Amniotic stem cell (primary cell): ENCODE data around the gene KLHDC7A.

Source experiments
- DNase-seq: peaks from one replicate; lab custom pipeline; 2025; lab: John Stamatoyannopoulos, UW

The KLHDC7A gene

GRCh38 chr1:18473195-18473815 is 7.4 kb upstream of the KLHDC7A start:
- DNase-seq, result no peak

- no peak for DNase-seq
These were observed 6.1 kb upstream of the KLHDC7A start for GRCh38 chr1:18474559-18475175.

GRCh38 chr1:18475234-18475905 is 5.4 kb upstream of the KLHDC7A start:
- no peak for DNase-seq

DNA sequence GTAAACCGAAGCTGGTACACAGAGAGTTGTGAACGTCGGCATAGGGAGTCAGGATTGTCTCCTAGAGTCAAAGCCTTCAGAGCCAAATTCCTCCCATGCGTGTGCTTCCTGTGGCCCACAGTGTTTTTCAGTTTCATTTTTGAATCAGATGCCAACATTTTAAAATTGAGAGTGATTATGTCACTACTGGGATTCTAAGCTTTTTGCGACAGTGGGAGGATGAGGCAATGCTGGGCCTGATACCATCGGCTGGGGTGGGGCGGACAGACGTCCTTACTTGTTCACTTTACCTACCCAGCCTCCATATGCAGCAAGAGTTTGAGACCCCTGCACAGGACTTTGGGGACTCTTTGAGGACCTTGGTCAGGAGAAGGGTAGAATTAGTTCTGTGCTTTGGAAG is 1.3 kb upstream of the KLHDC7A start:
- DNase-seq, result no peak

- DNase-seq, result no peak
These were observed 625 bp downstream of the KLHDC7A start for GRCh38 chr1:18481190-18481920.

GRCh38 chr1:18481921-18482701 is 1.4 kb downstream of the KLHDC7A start:
- DNase-seq, result no peak

- no peak for DNase-seq
These were observed 2.1 kb downstream of the KLHDC7A start for GRCh38 chr1:18482721-18483425.

DNA sequence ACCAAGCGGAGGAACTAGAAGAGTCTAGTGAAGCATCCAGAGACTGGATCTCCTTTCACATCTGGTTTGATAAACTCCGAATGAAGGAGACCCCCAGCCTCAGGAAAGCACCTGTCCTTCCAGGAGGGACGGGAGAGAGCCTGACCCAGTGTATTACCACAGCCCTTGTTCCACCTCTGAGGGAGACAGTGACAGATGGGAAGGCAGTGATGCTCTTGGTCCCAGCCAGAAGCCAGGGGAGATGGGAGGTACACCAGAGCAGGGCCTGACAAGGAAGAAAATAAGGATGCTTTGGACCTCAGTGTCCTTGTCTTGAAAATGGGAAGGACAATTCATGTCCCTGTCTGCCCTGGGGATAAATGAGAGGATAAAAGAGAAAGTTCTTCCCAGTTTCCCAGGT is 3.5 kb downstream of the KLHDC7A start:
- DNase-seq, result no peak

GRCh38 chr1:18484721-18485120 is 4.0 kb downstream of the KLHDC7A start:
- DNase-seq, result no peak

- DNase-seq, result no peak
These were observed 4.5 kb downstream of the KLHDC7A start for GRCh38 chr1:18485227-18485626.

GRCh38 chr1:18486195-18486594 is 5.5 kb downstream of the KLHDC7A start:
- DNase-seq, result no peak

- DNase-seq, result no peak
These were observed 8.8 kb downstream of the KLHDC7A start for GRCh38 chr1:18489417-18490143.

DNA sequence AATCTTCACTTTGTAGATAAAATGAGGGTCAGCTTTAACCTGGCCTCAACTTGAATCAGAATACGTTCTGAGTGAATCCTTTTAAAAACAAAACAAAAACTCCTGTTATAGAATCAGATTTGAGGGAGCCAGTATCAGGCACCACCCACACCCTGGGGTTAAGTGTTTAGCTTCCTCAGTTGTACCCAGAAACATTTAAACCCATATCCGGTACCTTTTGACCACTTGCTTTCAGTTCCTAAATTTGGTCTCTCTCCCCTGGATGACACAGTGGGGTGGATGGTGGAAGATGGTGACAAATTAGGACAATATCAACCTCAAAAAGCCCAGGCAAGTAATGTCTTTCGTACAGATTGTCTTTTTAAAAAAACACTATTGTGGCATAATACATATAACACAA is 10.4 kb downstream of the KLHDC7A start:
- DNase-seq, result no peak

DNA sequence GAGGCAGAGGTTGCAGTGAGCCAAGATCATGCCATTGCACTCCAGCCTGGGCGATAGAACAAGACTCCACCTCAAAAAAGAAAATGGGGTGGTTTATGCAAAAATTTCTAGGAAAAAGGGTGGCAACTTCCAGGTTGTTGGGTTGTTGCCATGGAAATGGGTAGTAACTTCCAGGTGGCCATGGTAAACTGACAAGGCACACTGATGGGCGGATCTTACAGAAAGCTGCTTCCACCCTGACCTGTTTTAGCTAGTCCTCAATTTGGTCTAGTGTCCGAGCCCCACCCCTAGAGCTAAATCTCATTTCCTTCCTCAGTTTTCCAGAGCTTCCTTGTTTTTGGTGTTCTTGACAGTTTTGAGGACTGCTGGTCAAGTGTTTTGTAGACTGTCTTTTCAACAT is 13.6 kb downstream of the KLHDC7A start:
- no peak for DNase-seq

- DNase-seq, result no peak
These were observed 14.9 kb downstream of the KLHDC7A start for GRCh38 chr1:18495635-18496034.

DNA sequence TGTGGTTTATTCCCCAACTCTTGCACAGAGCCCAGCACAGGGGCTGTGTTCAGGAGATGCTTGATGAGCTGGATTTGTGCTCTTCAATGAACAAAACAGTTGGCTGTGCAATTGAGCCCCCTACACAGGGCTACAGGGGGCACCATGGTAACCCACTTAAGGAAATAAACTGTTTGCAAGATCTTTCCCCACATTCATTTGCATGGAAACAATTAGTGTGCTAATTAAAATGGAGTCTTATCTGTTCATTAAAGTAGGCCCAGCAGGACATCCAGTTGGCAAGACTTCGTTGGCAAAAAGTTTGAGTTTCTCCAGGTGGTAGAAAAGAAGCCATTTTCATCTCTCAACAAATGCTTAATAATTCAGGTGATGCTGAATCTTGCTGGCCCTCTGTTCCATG is 15.3 kb downstream of the KLHDC7A start:
- DNase-seq, result no peak

DNA sequence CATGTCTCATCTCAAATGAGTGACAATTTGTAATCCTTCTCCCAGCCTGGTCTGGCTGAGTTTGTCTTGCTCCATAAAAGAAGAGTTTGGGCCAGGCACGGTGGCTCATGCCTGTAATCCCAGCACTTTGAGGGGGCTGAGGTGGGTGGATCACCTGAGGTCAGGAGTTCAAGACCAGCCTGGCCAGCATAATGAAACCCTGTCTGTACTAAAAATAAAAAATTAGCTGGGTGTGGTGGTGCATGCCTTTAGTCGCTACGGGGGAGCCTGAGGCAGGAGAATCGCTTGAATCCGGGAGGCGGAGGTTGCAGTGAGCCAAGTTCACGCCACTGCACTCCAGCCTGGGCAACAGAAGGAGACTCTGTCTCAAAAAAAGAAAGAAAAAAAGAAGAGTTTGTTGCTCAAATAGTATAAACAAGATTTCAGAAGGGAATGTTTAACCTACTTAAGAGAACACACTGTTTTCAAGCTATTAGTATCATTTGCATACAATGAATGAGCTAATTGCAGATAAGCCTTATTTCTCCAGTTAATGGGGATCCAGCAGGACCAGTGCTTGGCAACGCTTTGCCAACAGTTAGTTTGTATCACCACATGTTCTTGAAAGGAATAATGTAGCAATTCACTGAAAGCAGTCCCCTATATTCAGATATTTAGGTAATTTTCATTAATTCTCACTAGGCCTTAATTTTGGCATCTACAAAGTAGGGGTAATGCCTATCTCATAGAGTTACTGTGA is 15.9 kb downstream of the KLHDC7A start:
- no peak for DNase-seq

DNA sequence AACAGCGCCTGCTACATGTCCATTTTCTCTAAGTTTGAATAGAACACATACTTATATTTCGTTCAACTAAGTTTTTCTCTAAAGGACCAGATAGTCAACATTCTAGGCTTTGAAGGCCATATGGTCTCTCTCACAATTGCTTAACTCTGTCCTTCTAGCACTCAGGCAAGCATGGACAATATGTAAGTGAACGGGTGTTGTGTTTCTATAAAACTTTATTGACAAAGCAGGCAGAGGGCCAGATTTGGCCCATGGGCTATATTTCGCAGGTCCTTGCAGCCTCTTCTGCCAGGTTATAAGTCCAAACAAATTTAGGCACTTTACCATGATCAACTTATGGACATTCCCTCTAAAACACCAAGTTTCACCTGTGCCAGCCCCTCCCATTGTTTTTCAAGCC is 21.1 kb downstream of the KLHDC7A start:
- no peak for DNase-seq

GRCh38 chr1:18504609-18505008 is 23.9 kb downstream of the KLHDC7A start:
- DNase-seq, result no peak

DNA sequence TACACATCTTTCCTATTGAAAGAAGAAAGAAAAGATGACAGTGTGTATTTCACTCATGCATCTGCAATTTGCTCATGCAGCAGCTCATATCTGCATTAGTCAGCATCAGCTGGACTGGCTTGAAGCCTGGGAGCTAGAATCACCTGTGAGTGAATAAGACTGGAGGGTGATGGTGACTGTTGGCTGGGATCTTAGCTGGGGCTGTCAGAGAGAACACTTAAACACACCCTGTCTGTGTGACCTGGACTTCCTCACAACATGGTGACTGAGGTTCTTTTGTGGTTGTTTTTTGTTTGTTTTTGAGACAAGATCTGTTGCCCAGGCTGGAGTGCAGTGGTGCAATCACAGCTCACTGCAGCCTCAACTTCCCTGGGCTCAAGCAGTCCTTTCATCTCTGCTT is 24.9 kb downstream of the KLHDC7A start:
- DNase-seq, result no peak
